COR-L47 (cell line): ENCODE measurements around the gene OR2Z1.
"Not testable (repeated sequence)": the region's sequence is repeated elsewhere in the genome, so short reads cannot be mapped to it uniquely, and the experiment has no call there.

Experiments used
- DNase-seq: peaks from one replicate; lab custom pipeline; 2025; lab: John Stamatoyannopoulos, UW

Gene OR2Z1

GRCh38 chr19:8703223-8703622 is 18.2 kb upstream of the OR2Z1 start:
- DNase-seq, result no peak

GRCh38 chr19:8705304-8705703 is 16.1 kb upstream of the OR2Z1 start:
- DNase-seq, result not testable (repeated sequence)

GRCh38 chr19:8705742-8706141 is 15.7 kb upstream of the OR2Z1 start:
- no peak for DNase-seq

GRCh38 chr19:8710337-8710736 is 11.1 kb upstream of the OR2Z1 start:
- not testable (repeated sequence) for DNase-seq

GRCh38 chr19:8722032-8722431 is 598 bp downstream of the OR2Z1 start:
- no peak for DNase-seq

GRCh38 chr19:8724276-8724675 is 2.8 kb downstream of the OR2Z1 start:
- DNase-seq, result no peak

- DNase-seq, result no peak
These were observed 10.2 kb downstream of the OR2Z1 start for GRCh38 chr19:8731428-8732169.

GRCh38 chr19:8738377-8738776 is 16.9 kb downstream of the OR2Z1 start:
- no peak for DNase-seq

- not testable (repeated sequence) for DNase-seq
These were observed 18.0 kb downstream of the OR2Z1 start for GRCh38 chr19:8739291-8740065.

GRCh38 chr19:8767257-8767656 is 45.8 kb downstream of the OR2Z1 start:
- not testable (repeated sequence) for DNase-seq

GRCh38 chr19:8769265-8769664 is 47.8 kb downstream of the OR2Z1 start:
- DNase-seq, result not testable (repeated sequence)

- DNase-seq, result not testable (repeated sequence)
These were observed 52.2 kb downstream of the OR2Z1 start for GRCh38 chr19:8773587-8773986.
